Keratinocyte (primary cell): Measurements from ENCODE around the gene ATXN7L1. TPM values are rescaled to one million over a fixed set of nuclear protein-coding genes. Genes with fewer than 3 reads are reported as not detected.

Experiments used
- DNase-seq: peaks from one replicate; pipeline ENCODE4 v3.0.0-alpha.2; 2011; ENCODE audit warnings: low read depth, missing footprints, low spot score
- FAIRE-seq: peaks from 2 replicates; lab custom pipeline; 2011; peaks lifted over from hg19 to GRCh38; lab: Jason Lieb, UNC
- H2AFZ ChIP-seq: 2 replicates; pipeline ENCODE4 v1.6.0; 2012; ENCODE audit warnings: low read length, control low read depth, inconsistent platforms; ENCODE audit not compliant: control insufficient read depth
- H3K27ac ChIP-seq: 2 replicates; pipeline ENCODE4 v1.5.1; 2011; ENCODE audit warnings: low read length; ENCODE audit not compliant: control insufficient read depth, insufficient read depth
- H3K27me3 ChIP-seq: 3 replicates; pipeline ENCODE4 v1.6.0; 2011; ENCODE audit warnings: low read length; ENCODE audit not compliant: control insufficient read depth, insufficient read depth; ENCODE audit errors: extremely low read depth
- H3K36me3 ChIP-seq, 2 experiments: 2 replicates in 1 of 2; 3 replicates in 1 of 2; pipeline ENCODE4 v1.5.1; 2011; ENCODE audit warnings: low read length in 2 of 2, mild to moderate bottlenecking in 1 of 2; ENCODE audit not compliant: control insufficient read depth in 2 of 2, insufficient read depth in 2 of 2; ENCODE audit errors: extremely low read depth in 1 of 2
- H3K4me1 ChIP-seq: 3 replicates; pipeline ENCODE4 v1.5.1; 2011; ENCODE audit warnings: low read length; ENCODE audit not compliant: control insufficient read depth, insufficient read depth; ENCODE audit errors: extremely low read depth
- H3K4me2 ChIP-seq: 3 replicates; pipeline ENCODE4 v1.6.0; 2011; ENCODE audit warnings: low read depth, low read length; ENCODE audit not compliant: control insufficient read depth, insufficient read depth; ENCODE audit errors: extremely low read depth
- H3K4me3 ChIP-seq, 3 experiments: fragments of 200-600 bp in 1 of 3; sonication (generic) in 1 of 3; 2 replicates in 2 of 3; 3 replicates in 1 of 3; pipeline ENCODE4 v1.5.1; 2011 to 2016; ENCODE audit warnings: low read length in 3 of 3, mild to moderate bottlenecking in 3 of 3, control low read depth in 2 of 3, inconsistent platforms in 1 of 3, low read depth in 1 of 3, mixed read lengths in 1 of 3, mixed run types in 1 of 3, moderate library complexity in 1 of 3; ENCODE audit not compliant: control insufficient read depth in 2 of 3, insufficient read depth in 2 of 3; ENCODE audit errors: extremely low read depth in 1 of 3
- H3K79me2 ChIP-seq: 2 replicates; pipeline ENCODE4 v1.6.0; 2012; ENCODE audit warnings: low read length; ENCODE audit not compliant: control insufficient read depth, insufficient read depth
- H3K9ac ChIP-seq: 3 replicates; pipeline ENCODE4 v1.6.0; 2011; ENCODE audit warnings: low read length; ENCODE audit not compliant: control insufficient read depth, insufficient read depth; ENCODE audit errors: extremely low read depth
- H3K9me1 ChIP-seq: 3 replicates; pipeline ENCODE4 v1.6.0; 2011; ENCODE audit warnings: low read length; ENCODE audit not compliant: control insufficient read depth, insufficient read depth; ENCODE audit errors: extremely low read depth
- H3K9me3 ChIP-seq: 2 replicates; pipeline ENCODE4 v1.5.1; 2012; ENCODE audit warnings: low read depth, low read length; ENCODE audit not compliant: control insufficient read depth
- H4K20me1 ChIP-seq: 3 replicates; pipeline ENCODE4 v1.6.0; 2011; ENCODE audit warnings: low read length; ENCODE audit not compliant: control insufficient read depth, insufficient read depth; ENCODE audit errors: extremely low read depth
- EZH2 ChIP-seq: IDR thresholded peaks from one replicate; pipeline ENCODE4 v1.6.1; 2012; ENCODE audit warnings: inconsistent platforms, mild to moderate bottlenecking, low read length, moderate library complexity
- dilution Hi-C: fragments of 300-500 bp; cut with MboI; formaldehyde crosslinking; loops from one replicate; pipeline ENCODE4 v1.7.0; 2020; ENCODE audit warnings: low sequenced_read_pairs; ENCODE audit not compliant: extremely low pct_ligation_motif_present
- polyA plus RNA-seq, 5 experiments: library from polyadenylated mRNA; depleted of rRNA in 3 of 5; stranded (reverse) in 3 of 5; stranded (forward) in 1 of 5; unstranded in 1 of 5; fragments of >200 nt; gene quantifications; 1 replicate in 1 of 5; 2 replicates in 3 of 5; 3 replicates in 1 of 5; pipeline versions ENCODE4 v1.2.1 to v1.2.3, GENCODE V29; 2011 to 2012; ENCODE audit warnings: missing spikeins in 2 of 5, low read depth in 1 of 5, low replicate concordance in 1 of 5
- TF ChIP-seq, protein P1 (sequence below), 3 experiments: IDR thresholded peaks in 1 of 3; conservative IDR thresholded peaks in 1 of 3; optimal IDR thresholded peaks in 1 of 3; 2 replicates in 2 of 3; 3 replicates in 1 of 3; pipeline versions ENCODE3 to v1.5.1; 2011; ENCODE audit warnings: low read length in 3 of 3, mild to moderate bottlenecking in 3 of 3, moderate library complexity in 2 of 3, control low read depth in 1 of 3, inconsistent platforms in 1 of 3; ENCODE audit not compliant: insufficient read depth in 2 of 3; ENCODE audit errors: extremely low read depth in 1 of 3

The ATXN7L1 gene
- polyA plus RNA-seq, 1 donor (not counting 4 experiments of a cell fraction or from before 2014, with no cell fraction given), result 4.8 TPM

DNA sequence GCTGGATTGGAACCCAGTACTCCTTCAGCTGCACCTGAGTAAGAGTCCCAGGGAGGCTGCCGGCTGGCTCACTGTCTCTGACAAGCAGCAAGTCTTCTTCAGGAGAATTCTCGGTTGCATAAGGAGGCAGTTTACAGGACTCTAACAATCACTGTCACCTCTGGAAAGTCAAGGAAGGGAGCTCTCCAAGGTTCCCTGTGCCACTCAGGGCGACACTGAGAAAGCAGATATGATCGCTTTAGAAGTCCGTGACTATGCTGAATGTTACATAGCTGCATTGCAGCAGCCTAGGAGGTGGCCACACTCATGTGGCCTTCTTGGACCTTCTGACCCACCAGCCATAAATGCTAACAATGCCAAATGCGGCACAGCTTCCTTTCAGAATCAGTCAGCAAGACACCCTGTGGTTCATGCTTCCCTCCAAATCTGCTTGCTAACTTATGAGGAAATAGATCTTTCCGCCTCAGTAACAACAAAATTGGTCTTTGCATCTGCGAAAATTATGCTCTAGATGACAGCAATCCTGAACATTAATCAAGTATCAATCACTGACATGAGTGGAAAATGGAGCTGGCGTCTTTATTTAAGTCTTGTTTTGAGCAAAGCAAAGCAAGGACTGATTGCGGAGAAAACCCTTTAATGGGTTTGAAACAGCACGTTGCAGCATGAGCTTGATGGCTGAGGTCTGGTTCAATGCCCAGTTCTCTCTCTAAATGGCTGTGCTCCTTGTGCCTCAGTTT, 132.9 kb downstream of the ATXN7L1 start:
- no peaks in the 10 kb centered on the region for H4K20me1 ChIP-seq
- FAIRE-seq (no peak), DNase-seq (no peak)
- H3K79me2 ChIP-seq, result no peaks in the 10 kb centered on the region
- no peaks in the 10 kb centered on the region for H3K9me3 ChIP-seq
- TF ChIP-seq, protein P1, sequence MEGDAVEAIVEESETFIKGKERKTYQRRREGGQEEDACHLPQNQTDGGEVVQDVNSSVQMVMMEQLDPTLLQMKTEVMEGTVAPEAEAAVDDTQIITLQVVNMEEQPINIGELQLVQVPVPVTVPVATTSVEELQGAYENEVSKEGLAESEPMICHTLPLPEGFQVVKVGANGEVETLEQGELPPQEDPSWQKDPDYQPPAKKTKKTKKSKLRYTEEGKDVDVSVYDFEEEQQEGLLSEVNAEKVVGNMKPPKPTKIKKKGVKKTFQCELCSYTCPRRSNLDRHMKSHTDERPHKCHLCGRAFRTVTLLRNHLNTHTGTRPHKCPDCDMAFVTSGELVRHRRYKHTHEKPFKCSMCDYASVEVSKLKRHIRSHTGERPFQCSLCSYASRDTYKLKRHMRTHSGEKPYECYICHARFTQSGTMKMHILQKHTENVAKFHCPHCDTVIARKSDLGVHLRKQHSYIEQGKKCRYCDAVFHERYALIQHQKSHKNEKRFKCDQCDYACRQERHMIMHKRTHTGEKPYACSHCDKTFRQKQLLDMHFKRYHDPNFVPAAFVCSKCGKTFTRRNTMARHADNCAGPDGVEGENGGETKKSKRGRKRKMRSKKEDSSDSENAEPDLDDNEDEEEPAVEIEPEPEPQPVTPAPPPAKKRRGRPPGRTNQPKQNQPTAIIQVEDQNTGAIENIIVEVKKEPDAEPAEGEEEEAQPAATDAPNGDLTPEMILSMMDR (optimal IDR thresholded peaks at IDR 0.05 in 1 of 3, IDR thresholded peaks at IDR 0.05 in 1 of 3, conservative IDR thresholded peaks at IDR 0.05 in 1 of 3; ENCODE audit: extremely low read depth in 1 of 3, insufficient read depth in 2 of 3, low read length in 3 of 3), result no peak
- no peak for TF ChIP-seq EZH2
- H3K4me1 ChIP-seq, result no peaks in the 10 kb centered on the region
- H2AFZ ChIP-seq, result no peak overlapping the region
- no peaks in the 10 kb centered on the region for H3K27me3 ChIP-seq
- no peak overlapping the region for H3K4me3 ChIP-seq
- H3K4me2 ChIP-seq, result no peak overlapping the region
- dilution Hi-C loops, result no loop called here
- H3K27ac ChIP-seq, result no peak overlapping the region
- no peaks in the 10 kb centered on the region for H3K9me1 ChIP-seq
- H3K36me3 ChIP-seq, result no peaks in the 10 kb centered on the region
- no peak overlapping the region for H3K9ac ChIP-seq

DNA sequence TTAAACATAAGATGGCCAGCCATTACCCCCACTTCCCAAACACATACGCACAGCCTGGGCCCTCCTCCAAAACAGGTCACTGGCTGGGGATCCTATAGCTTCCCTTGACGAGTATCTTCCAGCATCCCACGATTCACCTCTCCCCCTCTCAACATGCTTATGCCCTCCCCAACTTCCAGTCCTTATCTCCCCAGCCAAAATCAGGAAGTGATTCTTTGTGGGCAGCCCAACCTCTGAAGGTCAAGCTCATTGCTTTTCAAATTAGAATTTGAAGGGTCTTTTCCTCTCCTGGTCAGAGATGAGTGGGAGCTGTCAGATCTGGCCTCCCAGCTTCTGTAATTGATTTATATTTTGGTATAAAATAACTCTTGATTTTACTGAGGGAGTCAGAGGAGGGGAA, 133.6 kb downstream of the ATXN7L1 start:
- no peak overlapping the region for H3K27ac ChIP-seq
- TF ChIP-seq EZH2, result no peak
- TF ChIP-seq, protein P1 (optimal IDR thresholded peaks at IDR 0.05 in 1 of 3, IDR thresholded peaks at IDR 0.05 in 1 of 3, conservative IDR thresholded peaks at IDR 0.05 in 1 of 3; ENCODE audit: extremely low read depth in 1 of 3, insufficient read depth in 2 of 3, low read length in 3 of 3), result no peak
- no peaks in the 10 kb centered on the region for H3K36me3 ChIP-seq
- no peaks in the 10 kb centered on the region for H3K9me1 ChIP-seq
- H2AFZ ChIP-seq, result no peak overlapping the region
- no peak overlapping the region for H3K9ac ChIP-seq
- H3K9me3 ChIP-seq, result no peaks in the 10 kb centered on the region
- no peaks in the 10 kb centered on the region for H4K20me1 ChIP-seq
- no peaks in the 10 kb centered on the region for H3K79me2 ChIP-seq
- dilution Hi-C loops, result no loop called here
- no peaks in the 10 kb centered on the region for H3K27me3 ChIP-seq
- no peak for DNase-seq
- no peak overlapping the region for H3K4me2 ChIP-seq
- FAIRE-seq, result no peak
- H3K4me3 ChIP-seq, result no peak overlapping the region
- H3K4me1 ChIP-seq, result no peaks in the 10 kb centered on the region
